ENCODE data around the gene C21orf58. TPM values are rescaled to one million over a fixed set of nuclear protein-coding genes. Genes with fewer than 3 reads are reported as not detected.
A peak's percentile ranks its signal among the peaks of the same experiment; 100 is the strongest.

The C21orf58 gene
- total RNA-seq, 4 donors from 2014 or later = 0.44 to 2.4 (median 0.91) TPM

DNA sequence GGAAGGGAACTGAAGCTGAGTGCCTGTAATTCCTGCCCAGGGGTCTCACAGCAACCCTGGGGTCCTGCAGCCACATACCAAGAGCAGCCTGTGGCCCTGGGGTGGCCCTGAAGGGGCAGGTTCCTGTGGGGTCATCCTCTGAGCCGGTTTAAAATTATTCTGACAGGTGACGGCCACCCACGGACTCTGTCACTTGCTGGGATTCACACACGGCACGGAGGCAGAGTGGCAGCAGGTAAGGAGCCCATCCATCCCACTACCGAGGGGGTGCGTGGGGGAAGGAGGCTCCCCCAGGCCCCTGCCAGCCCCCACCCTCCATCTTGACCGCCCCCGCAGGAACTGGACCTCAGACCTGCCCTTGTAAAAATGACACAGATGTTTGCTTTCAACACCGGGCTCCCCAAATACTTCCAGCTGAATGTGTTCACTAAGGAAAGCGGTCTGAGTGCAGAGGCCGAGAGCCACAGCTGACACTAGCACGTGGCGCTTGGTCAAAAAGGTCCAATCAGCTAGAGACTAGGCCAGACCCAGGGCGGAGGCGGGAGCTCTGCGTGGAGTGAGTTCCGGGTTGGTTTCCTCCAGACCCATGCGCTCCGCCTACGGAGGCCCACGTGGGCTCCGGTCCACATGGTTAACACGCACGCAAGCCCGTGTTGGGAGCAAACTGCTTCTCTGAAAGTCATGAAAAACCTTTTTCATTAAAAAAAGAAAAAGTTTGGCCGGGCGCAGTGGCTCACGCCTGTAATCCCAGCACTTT is 27.5 kb downstream of the C21orf58 start:
- DNase-seq (ENCODE audit: low spot score) = peak; percentile 38
- TF ChIP-seq, protein P1, sequence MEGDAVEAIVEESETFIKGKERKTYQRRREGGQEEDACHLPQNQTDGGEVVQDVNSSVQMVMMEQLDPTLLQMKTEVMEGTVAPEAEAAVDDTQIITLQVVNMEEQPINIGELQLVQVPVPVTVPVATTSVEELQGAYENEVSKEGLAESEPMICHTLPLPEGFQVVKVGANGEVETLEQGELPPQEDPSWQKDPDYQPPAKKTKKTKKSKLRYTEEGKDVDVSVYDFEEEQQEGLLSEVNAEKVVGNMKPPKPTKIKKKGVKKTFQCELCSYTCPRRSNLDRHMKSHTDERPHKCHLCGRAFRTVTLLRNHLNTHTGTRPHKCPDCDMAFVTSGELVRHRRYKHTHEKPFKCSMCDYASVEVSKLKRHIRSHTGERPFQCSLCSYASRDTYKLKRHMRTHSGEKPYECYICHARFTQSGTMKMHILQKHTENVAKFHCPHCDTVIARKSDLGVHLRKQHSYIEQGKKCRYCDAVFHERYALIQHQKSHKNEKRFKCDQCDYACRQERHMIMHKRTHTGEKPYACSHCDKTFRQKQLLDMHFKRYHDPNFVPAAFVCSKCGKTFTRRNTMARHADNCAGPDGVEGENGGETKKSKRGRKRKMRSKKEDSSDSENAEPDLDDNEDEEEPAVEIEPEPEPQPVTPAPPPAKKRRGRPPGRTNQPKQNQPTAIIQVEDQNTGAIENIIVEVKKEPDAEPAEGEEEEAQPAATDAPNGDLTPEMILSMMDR (IDR thresholded peaks at IDR 0.05) = no peak
- ATAC-seq (ENCODE audit: low FRiP score) = peak; percentile 65

DNA sequence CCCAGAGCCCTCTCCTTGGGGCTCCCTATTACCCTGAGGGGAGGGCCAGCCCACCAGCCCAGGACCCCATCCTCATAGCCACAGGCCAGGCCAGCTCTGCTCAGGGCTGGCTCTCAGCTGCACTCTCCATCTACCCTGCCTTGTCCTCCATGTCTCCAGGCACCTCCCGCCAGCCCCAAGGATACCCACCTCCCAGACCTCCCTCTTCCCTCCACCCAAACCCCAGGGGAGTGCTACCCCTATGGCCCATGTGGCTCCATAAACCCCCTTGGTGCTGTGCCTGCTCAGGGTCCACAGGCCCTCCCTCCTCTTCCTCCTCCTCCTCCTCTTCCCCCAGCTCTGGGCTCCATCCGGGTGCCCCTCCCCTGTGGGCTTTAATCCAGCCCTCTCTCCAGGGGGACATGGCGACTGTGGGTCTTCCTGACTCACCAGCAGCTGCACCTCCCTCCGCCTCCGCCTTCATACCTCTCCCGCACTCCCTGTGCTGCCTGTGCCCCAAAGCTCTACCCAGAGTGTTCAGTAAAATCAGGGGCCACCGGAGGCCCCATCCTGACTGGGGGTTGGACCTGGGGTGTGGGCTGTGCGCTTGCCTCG is 28.4 kb downstream of the C21orf58 start:
- ATAC-seq (ENCODE audit: low FRiP score) (no peak), DNase-seq (ENCODE audit: low spot score) (no peak)
- TF ChIP-seq, protein P1 (IDR thresholded peaks at IDR 0.05) = no peak

DNA sequence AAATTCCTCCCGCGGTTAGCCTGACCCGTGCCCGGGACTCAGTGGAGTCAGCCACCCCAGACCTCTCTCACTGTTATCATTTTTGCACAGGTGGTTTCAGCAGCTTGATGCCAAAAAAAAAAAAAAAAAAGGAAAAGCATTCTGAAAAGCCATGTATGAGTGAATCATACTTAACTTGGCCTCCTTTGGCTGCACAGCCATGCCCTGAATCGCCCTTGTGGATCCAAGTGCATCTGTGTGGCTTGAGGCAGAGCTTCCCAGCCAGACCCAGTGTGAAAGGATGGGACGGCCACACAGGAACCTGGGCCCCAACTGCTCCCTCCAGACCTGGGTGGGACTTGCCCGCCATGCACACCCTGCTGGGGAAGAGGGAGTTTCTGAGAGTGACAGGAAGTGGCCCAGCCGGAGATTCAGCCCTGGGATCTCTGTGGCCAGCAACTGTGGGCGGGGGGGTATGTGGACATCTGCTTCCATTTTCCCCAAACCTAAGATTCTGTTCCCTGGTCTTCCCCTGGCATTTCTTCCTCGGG is 29.0 kb downstream of the C21orf58 start:
- TF ChIP-seq, protein P1 (IDR thresholded peaks at IDR 0.05) = no peak
- DNase-seq (ENCODE audit: low spot score) (no peak), ATAC-seq (ENCODE audit: low FRiP score) (no peak)

DNA sequence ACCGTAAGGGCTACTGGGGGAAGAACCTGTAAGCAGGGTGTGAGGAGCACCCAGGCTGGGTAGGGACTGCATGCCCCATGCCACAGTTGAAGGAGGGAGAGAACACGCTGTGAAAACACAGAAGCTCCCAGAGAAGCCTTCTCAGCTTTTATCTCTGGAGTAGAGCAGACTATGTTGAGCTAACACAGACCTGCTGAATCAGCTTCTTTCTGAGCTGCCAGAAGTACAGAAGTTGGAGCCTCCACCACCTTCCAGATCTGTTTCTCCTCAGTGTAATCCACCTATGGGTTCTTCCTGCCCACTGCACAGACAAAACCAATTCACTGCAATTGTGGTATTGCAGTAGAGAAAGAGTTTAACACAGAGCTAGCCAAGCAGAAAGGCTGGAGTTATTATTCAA is 32.1 kb downstream of the C21orf58 start:
- DNase-seq (ENCODE audit: low spot score) (no peak), ATAC-seq (ENCODE audit: low FRiP score) (no peak)
- TF ChIP-seq, protein P1 (IDR thresholded peaks at IDR 0.05) = no peak

DNA sequence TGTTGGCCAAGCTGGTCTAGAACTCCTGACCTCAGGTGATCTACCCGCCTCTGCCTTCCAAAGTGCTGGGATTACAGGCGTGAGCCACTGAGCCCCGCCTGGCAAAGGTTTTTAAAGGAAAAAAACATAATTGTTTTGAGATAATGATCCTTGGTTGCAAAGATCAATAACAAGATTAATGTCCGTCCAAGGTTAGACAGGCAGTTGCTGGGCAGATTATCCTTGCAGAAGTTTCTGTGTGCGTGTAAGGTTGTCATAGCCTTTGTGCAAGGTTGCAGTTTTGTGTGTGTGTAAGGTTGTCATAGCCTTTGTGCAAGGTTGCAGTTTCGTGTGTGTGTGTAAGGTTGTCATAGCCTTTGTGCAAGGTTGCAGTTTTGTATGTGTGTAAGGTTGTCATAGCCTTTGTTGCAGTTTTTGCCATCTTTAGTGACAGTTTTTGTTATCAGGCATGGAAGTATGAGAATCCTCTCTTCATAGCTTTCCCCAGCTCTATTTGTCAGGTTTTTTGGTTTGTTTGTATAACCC is 34.0 kb downstream of the C21orf58 start:
- TF ChIP-seq, protein P1 (IDR thresholded peaks at IDR 0.05) = no peak
- DNase-seq (ENCODE audit: low spot score) (no peak), ATAC-seq (ENCODE audit: low FRiP score) (no peak)

DNA sequence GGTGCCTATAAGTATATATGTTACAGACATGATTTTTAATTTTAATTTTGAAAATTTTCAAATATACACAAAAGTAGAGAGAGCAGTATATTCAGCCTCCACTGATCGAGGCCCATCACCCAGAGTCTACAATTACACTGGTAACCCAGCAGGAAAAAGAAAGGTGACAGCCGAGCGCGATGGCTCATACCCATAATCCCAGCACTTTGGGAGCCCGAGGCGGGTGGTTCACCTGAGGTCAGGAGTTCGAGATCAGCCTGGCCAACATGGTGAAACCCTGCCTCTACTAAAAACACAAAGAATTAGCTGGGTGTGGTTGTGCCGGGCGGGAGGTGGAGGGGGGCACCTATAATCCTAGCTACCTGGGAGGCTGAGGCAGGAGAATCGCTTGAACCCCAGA is 36.1 kb downstream of the C21orf58 start:
- ATAC-seq (ENCODE audit: low FRiP score) = no peak
- DNase-seq (ENCODE audit: low spot score) = no peak
- TF ChIP-seq, protein P1 (IDR thresholded peaks at IDR 0.05) = no peak
